Endothelial cell of umbilical vein (primary cell): ENCODE results near the gene PPM1G. TPM values are rescaled to one million over a fixed set of nuclear protein-coding genes. Genes with fewer than 3 reads are reported as not detected.

Experiments used
- BruUV-seq: library from RNA; stranded (reverse); fragments of 400-500 nt; replicated peaks from 2 replicates; lab custom pipeline; 2021; lab: Mats Ljungman, UMichigan
- CTCF ChIA-PET: fragments of 300-600, 350-600 bp; sonication (Branson Sonifier 250); formaldehyde crosslinking; loops from one replicate; lab custom pipeline; 2021; ENCODE audit warnings: antibody characterized with exemption, inconsistent platforms; lab: Charles Lee
- POLR2A ChIA-PET: fragments of 300-600, 350-600 bp; sonication (Branson Sonifier 250); formaldehyde crosslinking; loops from one replicate; lab custom pipeline; 2021; ENCODE audit warnings: antibody characterized with exemption, inconsistent platforms; lab: Charles Lee
- DNase-seq: peaks from one replicate; pipeline ENCODE4 v3.0.0-alpha.2; 2011; ENCODE audit warnings: low read depth, low spot score
- FAIRE-seq: peaks from 2 replicates; lab custom pipeline; 2011; peaks lifted over from hg19 to GRCh38; lab: Jason Lieb, UNC
- H2AFZ ChIP-seq: 2 replicates; pipeline ENCODE4 v1.6.0; 2012; ENCODE audit warnings: low read depth, low read length, control low read depth, inconsistent platforms
- H3K27ac ChIP-seq: 2 replicates; pipeline ENCODE4 v1.5.1; 2011; ENCODE audit warnings: low read depth, mild to moderate bottlenecking, control low read depth, low read length, moderate library complexity; ENCODE audit not compliant: insufficient read depth
- H3K27me3 ChIP-seq, 2 experiments: 2 replicates each; pipeline versions ENCODE4 v1.6.0 to v1.6.1; 2011; ENCODE audit warnings: low read length in 2 of 2, mixed read lengths in 1 of 2; ENCODE audit not compliant: control insufficient read depth in 2 of 2, insufficient read depth in 2 of 2
- H3K36me3 ChIP-seq, 2 experiments: 2 replicates in 1 of 2; 3 replicates in 1 of 2; pipeline ENCODE4 v1.5.1; 2011; ENCODE audit warnings: low read length in 2 of 2, mild to moderate bottlenecking in 1 of 2, moderate library complexity in 1 of 2; ENCODE audit not compliant: control insufficient read depth in 2 of 2, insufficient read depth in 2 of 2; ENCODE audit errors: extremely low read depth in 1 of 2
- H3K4me1 ChIP-seq: 3 replicates; pipeline ENCODE4 v1.5.1; 2011; ENCODE audit warnings: mild to moderate bottlenecking, low read length; ENCODE audit not compliant: control insufficient read depth, insufficient read depth; ENCODE audit errors: extremely low read depth
- H3K4me2 ChIP-seq: 2 replicates; pipeline ENCODE4 v1.6.1; 2011; ENCODE audit warnings: low read length, control low read depth, mixed read lengths; ENCODE audit not compliant: insufficient read depth
- H3K4me3 ChIP-seq, 3 experiments: fragments of 200-600 bp in 1 of 3; sonication (generic), shearing (Covaris generic) in 1 of 3; replicated peaks in 1 of 3; 2 replicates each; pipeline ENCODE4 v1.5.1; 2011 to 2016; ENCODE audit warnings: control low read depth in 3 of 3, low read length in 3 of 3, mild to moderate bottlenecking in 2 of 3, inconsistent platforms in 1 of 3, low read depth in 1 of 3, moderate library complexity in 1 of 3; ENCODE audit not compliant: insufficient read depth in 1 of 3
- H3K79me2 ChIP-seq: 2 replicates; pipeline ENCODE4 v1.6.0; 2012; ENCODE audit warnings: low read length, inconsistent platforms; ENCODE audit not compliant: control insufficient read depth, insufficient read depth
- H3K9ac ChIP-seq: replicated peaks from 2 replicates; pipeline ENCODE3; 2011; ENCODE audit warnings: low read length, control low read depth; ENCODE audit not compliant: insufficient read depth; ENCODE audit errors: extremely low read depth
- H3K9me1 ChIP-seq: replicated peaks from 3 replicates; pipeline ENCODE4 v1.6.0; 2011; ENCODE audit warnings: mild to moderate bottlenecking, low read length; ENCODE audit not compliant: control insufficient read depth, insufficient read depth; ENCODE audit errors: extremely low read depth
- H3K9me3 ChIP-seq: replicated peaks from 2 replicates; pipeline ENCODE4 v1.5.1; 2012; ENCODE audit warnings: low read length, inconsistent platforms; ENCODE audit not compliant: control insufficient read depth, insufficient read depth
- H4K20me1 ChIP-seq: replicated peaks from 2 replicates; pipeline ENCODE3; 2011; ENCODE audit warnings: mild to moderate bottlenecking, low read length; ENCODE audit not compliant: control insufficient read depth, insufficient read depth; ENCODE audit errors: extremely low read depth
- EZH2 ChIP-seq: IDR thresholded peaks from 2 replicates; pipeline ENCODE4 v1.6.1; 2012; ENCODE audit warnings: borderline replicate concordance, low read depth, mild to moderate bottlenecking, moderate library complexity, low read length, inconsistent platforms; ENCODE audit not compliant: severe bottlenecking
- JUN ChIP-seq: IDR thresholded peaks from 2 replicates; pipeline ENCODE4 v1.6.1; 2011; ENCODE audit warnings: borderline replicate concordance, low read depth; ENCODE audit not compliant: insufficient read length, insufficient read depth
- MAX ChIP-seq: IDR thresholded peaks from 2 replicates; pipeline ENCODE4 v1.6.1; 2011; ENCODE audit not compliant: insufficient read depth, insufficient read length
- POLR2A ChIP-seq: IDR thresholded peaks from 2 replicates; pipeline ENCODE4 v1.6.1; 2012; ENCODE audit warnings: low read depth, mild to moderate bottlenecking, control low read depth, low read length
- POLR2AphosphoS5 ChIP-seq: IDR thresholded peaks from 2 replicates; pipeline ENCODE4 v1.6.1; 2012; ENCODE audit warnings: low read depth, mild to moderate bottlenecking, control low read depth, low read length, moderate library complexity; ENCODE audit not compliant: insufficient read depth
- dilution Hi-C: fragments of 300-500 bp; cut with MboI; formaldehyde crosslinking; loops from one replicate; pipeline ENCODE4 v1.15.0; 2019; ENCODE audit warnings: low sequenced_read_pairs; ENCODE audit not compliant: extremely low pct_ligation_motif_present
- intact Hi-C: fragments of 100-400 bp; cut with micrococcal nuclease; formaldehyde crosslinking; loops from one replicate; pipeline ENCODE4 v1.10.0; 2022
- polyA plus RNA-seq, 4 experiments: library from polyadenylated mRNA; depleted of rRNA in 3 of 4; stranded (reverse) in 3 of 4; unstranded in 1 of 4; fragments of >200 nt; gene quantifications; 2 replicates each; pipeline versions ENCODE4 v1.2.1 to v1.2.3, GENCODE V29; 2011 to 2012; ENCODE audit warnings: missing spikeins in 1 of 4
- total RNA-seq: library from RNA; stranded (reverse); gene quantifications from 2 replicates; pipeline ENCODE4 v1.2.3, GENCODE V29; 2021
- TF ChIP-seq, protein P1 (sequence below), 2 donors: IDR thresholded peaks; 1 replicate in 1 of 2; 2 replicates in 1 of 2; pipeline ENCODE4 v1.5.1; 2011; ENCODE audit warnings: low read length in 2 of 2, mild to moderate bottlenecking in 2 of 2, moderate library complexity in 2 of 2, control low read depth in 1 of 2, inconsistent platforms in 1 of 2, low read depth in 1 of 2; ENCODE audit not compliant: insufficient read depth in 1 of 2; ENCODE audit errors: extremely low read depth in 1 of 2

Gene PPM1G
- total and polyA plus RNA-seq, 2 donors (not counting 3 experiments of a cell fraction or from before 2014, with no cell fraction given): 48.1 to 135 TPM

DNA sequence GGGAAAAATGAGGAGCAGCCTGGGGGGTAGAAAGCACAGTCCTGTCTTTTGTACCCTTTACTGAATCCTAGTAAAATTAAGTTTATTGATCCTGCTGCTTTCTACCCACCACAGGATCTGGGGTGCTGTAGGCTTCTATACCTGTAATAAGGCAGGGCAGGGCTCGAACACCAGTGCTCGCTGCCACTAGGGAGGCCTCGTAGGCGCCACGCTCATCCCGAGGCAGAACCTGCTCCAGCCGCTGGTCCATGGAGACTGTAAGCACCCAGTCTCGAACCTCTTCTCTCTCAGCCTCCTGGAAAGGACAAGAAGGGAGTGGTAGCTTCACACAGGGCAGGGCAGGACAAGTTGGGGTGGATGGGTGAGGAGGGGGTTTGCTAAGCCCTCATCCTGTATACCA is 35.8 kb upstream of the PPM1G start:
- intact Hi-C loops (no loop called here), dilution Hi-C loops (no loop called here)
- ChIA-PET CTCF (interaction anchor here (1.6 kb wide), 1 partner anchor 15 kb away, joined by 3 read pairs; no protein-coding TSS in a partner anchor), POLR2A (no interaction called here)
- Histone ChIP-seq H3K4me1 (no peaks in the 10 kb centered on the region), H3K36me3 (peaks cover 18 to 47% of the 10 kb centered on the region in 2 experiments), H4K20me1 (no peaks in the 10 kb centered on the region), H3K9ac (no peak overlapping the region), H3K79me2 (no peaks in the 10 kb centered on the region), H3K4me2 (no peak overlapping the region), H3K27me3 (no peaks in the 10 kb centered on the region), H3K9me1 (no peaks in the 10 kb centered on the region), H2AFZ (no peak overlapping the region), H3K27ac (no peak overlapping the region), H3K9me3 (no peaks in the 10 kb centered on the region), H3K4me3 (no peak overlapping the region)
- no TSS peak for BruUV-seq
- no peak for DNase-seq
- no peak for TF ChIP-seq EZH2
- TF ChIP-seq POLR2AphosphoS5: no peak
- TF ChIP-seq, protein P1, sequence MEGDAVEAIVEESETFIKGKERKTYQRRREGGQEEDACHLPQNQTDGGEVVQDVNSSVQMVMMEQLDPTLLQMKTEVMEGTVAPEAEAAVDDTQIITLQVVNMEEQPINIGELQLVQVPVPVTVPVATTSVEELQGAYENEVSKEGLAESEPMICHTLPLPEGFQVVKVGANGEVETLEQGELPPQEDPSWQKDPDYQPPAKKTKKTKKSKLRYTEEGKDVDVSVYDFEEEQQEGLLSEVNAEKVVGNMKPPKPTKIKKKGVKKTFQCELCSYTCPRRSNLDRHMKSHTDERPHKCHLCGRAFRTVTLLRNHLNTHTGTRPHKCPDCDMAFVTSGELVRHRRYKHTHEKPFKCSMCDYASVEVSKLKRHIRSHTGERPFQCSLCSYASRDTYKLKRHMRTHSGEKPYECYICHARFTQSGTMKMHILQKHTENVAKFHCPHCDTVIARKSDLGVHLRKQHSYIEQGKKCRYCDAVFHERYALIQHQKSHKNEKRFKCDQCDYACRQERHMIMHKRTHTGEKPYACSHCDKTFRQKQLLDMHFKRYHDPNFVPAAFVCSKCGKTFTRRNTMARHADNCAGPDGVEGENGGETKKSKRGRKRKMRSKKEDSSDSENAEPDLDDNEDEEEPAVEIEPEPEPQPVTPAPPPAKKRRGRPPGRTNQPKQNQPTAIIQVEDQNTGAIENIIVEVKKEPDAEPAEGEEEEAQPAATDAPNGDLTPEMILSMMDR (IDR thresholded peaks at IDR 0.05; ENCODE audit: extremely low read depth in 1 of 2, insufficient read depth in 1 of 2, low read depth in 1 of 2, low read length in 2 of 2): no peak
- no peak for TF ChIP-seq POLR2A
- TF ChIP-seq JUN: no peak
- no peak for FAIRE-seq

- H3K4me1 ChIP-seq: no peaks in the 10 kb centered on the region
- no peak for TF ChIP-seq POLR2A
- TF ChIP-seq MAX: no peak
- no peak overlapping the region for H3K9ac ChIP-seq
- H4K20me1 ChIP-seq: no peaks in the 10 kb centered on the region
- H3K9me3 ChIP-seq: no peaks in the 10 kb centered on the region
- peaks cover 13 to 43% of the 10 kb centered on the region in 2 experiments for H3K36me3 ChIP-seq
- H3K4me2 ChIP-seq: no peak overlapping the region
- H2AFZ ChIP-seq: no peak overlapping the region
- H3K79me2 ChIP-seq: no peaks in the 10 kb centered on the region
- H3K9me1 ChIP-seq: no peaks in the 10 kb centered on the region
- no peaks in the 10 kb centered on the region for H3K27me3 ChIP-seq
- intact Hi-C loops: no loop called here
- H3K4me3 ChIP-seq: no peak overlapping the region
- FAIRE-seq (no peak), DNase-seq (no peak)
- ChIA-PET POLR2A (no interaction called here), CTCF (interaction anchor here (1.6 kb wide), 1 partner anchor 14 kb away, joined by 5 read pairs; no protein-coding TSS in a partner anchor)
- no TSS peak for BruUV-seq
- dilution Hi-C loops: no loop called here
- H3K27ac ChIP-seq: no peak overlapping the region
Observed at GRCh38 chr2:27442920-27443282, 33.5 kb upstream of the PPM1G start.
